Gastroesophageal sphincter (tissue), 3 donors: ENCODE measurements around the gene TAF15.

ENCODE experiments used
- POLR2A ChIP-seq, 2 donors: fragments of 450-650 bp; IDR thresholded peaks; one replicate each; pipeline ENCODE4 v1.6.1; 2017; ENCODE audit warnings: antibody characterized with exemption in 2 of 2, mild to moderate bottlenecking in 2 of 2, moderate library complexity in 1 of 2
- TF ChIP-seq, protein P1 (sequence below), 4 experiments: fragments of 200-600 bp in 2 of 4; fragments of 450-650 bp in 2 of 4; sonication (generic) in 1 of 4; IDR thresholded peaks; one replicate each; pipeline ENCODE4 v1.5.1; 2017 to 2019; ENCODE audit warnings: antibody characterized with exemption in 4 of 4, mild to moderate bottlenecking in 2 of 4, moderate library complexity in 2 of 4

DNA sequence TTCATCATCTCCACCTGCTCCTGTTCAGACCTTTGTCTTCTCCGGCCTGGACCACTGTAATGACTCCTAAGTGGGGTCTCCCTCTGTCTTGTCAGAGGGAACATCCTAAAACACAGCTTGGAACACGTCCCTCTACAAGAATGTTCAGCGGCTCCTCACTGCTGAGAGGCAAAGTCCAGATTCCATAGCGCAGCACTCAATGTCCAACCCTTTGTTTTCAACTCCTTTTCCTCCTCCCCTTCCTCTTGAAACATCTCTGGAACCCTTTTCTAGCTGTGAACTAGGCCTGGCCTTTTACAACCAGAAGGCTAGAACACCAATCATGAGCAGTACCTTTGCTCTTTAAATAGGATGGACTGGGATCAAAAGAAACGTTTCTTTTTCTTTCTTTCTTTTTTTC, 47.7 kb upstream of the TAF15 start:
- TF ChIP-seq POLR2A (IDR thresholded peaks at IDR 0.05): no peak
- TF ChIP-seq, protein P1, sequence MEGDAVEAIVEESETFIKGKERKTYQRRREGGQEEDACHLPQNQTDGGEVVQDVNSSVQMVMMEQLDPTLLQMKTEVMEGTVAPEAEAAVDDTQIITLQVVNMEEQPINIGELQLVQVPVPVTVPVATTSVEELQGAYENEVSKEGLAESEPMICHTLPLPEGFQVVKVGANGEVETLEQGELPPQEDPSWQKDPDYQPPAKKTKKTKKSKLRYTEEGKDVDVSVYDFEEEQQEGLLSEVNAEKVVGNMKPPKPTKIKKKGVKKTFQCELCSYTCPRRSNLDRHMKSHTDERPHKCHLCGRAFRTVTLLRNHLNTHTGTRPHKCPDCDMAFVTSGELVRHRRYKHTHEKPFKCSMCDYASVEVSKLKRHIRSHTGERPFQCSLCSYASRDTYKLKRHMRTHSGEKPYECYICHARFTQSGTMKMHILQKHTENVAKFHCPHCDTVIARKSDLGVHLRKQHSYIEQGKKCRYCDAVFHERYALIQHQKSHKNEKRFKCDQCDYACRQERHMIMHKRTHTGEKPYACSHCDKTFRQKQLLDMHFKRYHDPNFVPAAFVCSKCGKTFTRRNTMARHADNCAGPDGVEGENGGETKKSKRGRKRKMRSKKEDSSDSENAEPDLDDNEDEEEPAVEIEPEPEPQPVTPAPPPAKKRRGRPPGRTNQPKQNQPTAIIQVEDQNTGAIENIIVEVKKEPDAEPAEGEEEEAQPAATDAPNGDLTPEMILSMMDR (IDR thresholded peaks at IDR 0.05): no peak
